GM12875 (cell line): ENCODE measurements around the gene LRP1B.

Source experiments
- H3K4me3 ChIP-seq: one replicate; pipeline ENCODE4 v1.5.1; 2011; ENCODE audit warnings: low read depth, low read length, control low read depth
- TF ChIP-seq, protein P1 (sequence below): IDR thresholded peaks from 2 replicates; pipeline ENCODE4 v1.5.1; 2011; ENCODE audit warnings: low read depth, mild to moderate bottlenecking, control low read depth, inconsistent platforms, low read length, moderate library complexity, borderline replicate concordance; ENCODE audit not compliant: insufficient read depth

Gene LRP1B

DNA sequence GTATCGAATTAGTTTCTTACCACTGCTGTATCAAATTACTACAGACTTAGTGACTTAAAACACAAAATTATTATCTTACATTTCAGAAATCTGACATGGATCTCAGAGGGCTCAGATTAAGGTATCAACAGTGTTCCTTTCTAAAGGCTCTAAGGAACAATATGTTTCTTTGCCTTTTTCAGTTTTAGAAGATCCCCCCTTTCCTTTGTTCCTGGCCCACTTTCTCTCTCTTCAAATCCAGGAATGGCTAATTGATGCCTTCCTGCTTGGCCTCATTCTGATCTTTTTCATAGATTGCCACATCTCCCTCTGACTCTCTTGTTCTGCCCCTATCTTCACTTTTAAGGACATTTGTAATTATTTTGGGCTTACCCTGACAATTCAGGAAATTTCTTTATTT is 65.7 kb downstream of the LRP1B start:
- TF ChIP-seq, protein P1, sequence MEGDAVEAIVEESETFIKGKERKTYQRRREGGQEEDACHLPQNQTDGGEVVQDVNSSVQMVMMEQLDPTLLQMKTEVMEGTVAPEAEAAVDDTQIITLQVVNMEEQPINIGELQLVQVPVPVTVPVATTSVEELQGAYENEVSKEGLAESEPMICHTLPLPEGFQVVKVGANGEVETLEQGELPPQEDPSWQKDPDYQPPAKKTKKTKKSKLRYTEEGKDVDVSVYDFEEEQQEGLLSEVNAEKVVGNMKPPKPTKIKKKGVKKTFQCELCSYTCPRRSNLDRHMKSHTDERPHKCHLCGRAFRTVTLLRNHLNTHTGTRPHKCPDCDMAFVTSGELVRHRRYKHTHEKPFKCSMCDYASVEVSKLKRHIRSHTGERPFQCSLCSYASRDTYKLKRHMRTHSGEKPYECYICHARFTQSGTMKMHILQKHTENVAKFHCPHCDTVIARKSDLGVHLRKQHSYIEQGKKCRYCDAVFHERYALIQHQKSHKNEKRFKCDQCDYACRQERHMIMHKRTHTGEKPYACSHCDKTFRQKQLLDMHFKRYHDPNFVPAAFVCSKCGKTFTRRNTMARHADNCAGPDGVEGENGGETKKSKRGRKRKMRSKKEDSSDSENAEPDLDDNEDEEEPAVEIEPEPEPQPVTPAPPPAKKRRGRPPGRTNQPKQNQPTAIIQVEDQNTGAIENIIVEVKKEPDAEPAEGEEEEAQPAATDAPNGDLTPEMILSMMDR, result no peak
- H3K4me3 ChIP-seq, result no peak overlapping the region

DNA sequence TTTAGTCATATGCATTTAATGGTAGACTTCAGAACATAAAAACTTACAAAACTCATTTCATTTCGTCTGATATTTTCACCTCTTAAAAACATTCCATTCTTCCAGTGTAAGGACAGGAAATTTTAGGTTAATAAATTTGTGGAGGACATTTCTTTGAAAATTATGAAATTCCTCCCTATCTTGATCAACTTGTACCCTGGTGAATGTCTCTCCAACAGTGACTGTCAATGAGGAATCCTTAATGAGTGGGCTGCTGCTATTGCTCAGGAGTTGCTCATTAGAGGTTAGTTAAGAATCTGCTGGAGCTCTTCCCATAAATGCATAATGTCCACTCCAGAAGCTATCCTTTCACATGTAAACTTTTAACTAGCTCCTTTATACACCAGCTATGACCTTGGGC is 69.1 kb downstream of the LRP1B start:
- H3K4me3 ChIP-seq, result no peak overlapping the region
- TF ChIP-seq, protein P1, result no peak

DNA sequence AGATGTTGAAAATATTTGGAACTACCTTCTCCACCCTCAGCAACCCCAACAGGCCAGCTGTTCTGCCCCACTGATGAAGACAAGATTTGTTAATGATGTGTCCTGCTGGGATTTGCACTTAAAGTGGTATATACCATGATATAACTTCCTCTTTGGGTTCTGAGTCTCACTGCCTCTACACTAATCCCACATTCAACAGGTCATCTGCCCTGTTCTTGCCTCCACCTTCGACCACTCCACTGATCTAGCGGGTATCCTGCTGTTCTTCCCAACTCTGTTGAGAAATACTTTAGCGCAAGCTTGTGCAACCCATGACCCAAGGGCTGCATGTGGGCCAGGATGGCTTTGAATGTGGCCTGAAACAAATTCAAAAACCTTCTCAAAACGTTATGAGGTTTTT is 72.7 kb downstream of the LRP1B start:
- TF ChIP-seq, protein P1, result no peak
- H3K4me3 ChIP-seq, result no peak overlapping the region

- no peak overlapping the region for H3K4me3 ChIP-seq
- TF ChIP-seq, protein P1, result no peak
Measured at GRCh38 chr2:142056784-142057183, 74.0 kb downstream of the LRP1B start.

- TF ChIP-seq, protein P1, result no peak
- H3K4me3 ChIP-seq, result no peak overlapping the region
Measured at GRCh38 chr2:142052220-142052863, 78.5 kb downstream of the LRP1B start.

DNA sequence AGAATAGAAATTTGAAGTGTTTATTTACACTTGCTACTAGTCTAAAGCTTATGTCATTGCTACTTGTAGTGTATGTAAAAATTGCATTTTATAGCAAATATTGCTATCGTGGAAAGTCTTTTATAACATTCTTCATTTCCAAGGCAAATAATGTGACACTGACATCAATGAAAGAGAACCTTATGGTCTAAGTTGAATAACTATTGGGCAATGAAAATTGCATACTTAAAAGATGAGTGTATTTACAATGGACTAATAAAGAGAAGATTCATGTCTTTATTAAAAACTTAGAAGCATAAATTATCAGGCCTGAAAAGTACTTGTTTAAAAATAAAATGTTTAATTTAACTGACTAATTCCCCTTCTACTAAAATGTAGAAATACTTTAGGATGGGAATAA is 82.2 kb downstream of the LRP1B start:
- TF ChIP-seq, protein P1, result no peak
- no peak overlapping the region for H3K4me3 ChIP-seq

- H3K4me3 ChIP-seq, result no peak overlapping the region
- TF ChIP-seq, protein P1, result no peak
Measured at GRCh38 chr2:142045641-142046040, 85.2 kb downstream of the LRP1B start.
